Measurements from ENCODE around the gene ARHGDIG.
"Not testable (repeated sequence)": the region's sequence is repeated elsewhere in the genome, so short reads cannot be mapped to it uniquely, and the experiment has no call there.

Gene ARHGDIG

GRCh38 chr16:318628-319027, 38.2 kb downstream of the ARHGDIG start:
- no peak for FAIRE-seq
- no peak for TF ChIP-seq PAX5 (IDR thresholded peaks at IDR 0.05; ENCODE audit: insufficient read depth, low read length, severe bottlenecking)
- TF ChIP-seq TAF1 (IDR thresholded peaks at IDR 0.05; ENCODE audit: low read depth, low read length): no peak
- no peak for TF ChIP-seq POLR2A (IDR thresholded peaks at IDR 0.05; ENCODE audit: low read depth, low read length)

DNA sequence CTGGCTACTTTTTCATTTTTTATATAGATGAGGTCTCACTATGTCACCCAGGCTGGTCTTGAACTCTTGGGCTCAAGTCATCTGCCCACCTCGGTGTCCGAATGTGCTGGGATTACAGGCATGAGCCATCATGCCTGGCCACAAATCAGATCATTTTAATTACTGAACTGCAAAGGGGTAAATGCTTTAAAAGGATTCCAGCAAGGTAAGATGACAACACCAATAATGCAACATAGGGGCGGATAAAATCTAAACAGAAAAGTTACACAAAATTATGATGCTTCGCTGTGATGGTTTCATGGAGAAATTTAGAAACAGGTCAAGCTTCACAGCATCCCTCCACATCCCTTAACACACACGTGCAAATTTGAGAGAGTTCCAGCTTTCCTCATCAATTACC, 39.8 kb downstream of the ARHGDIG start:
- FAIRE-seq (no peak), DNase-seq (ENCODE audit: insufficient read length, low spot score) (no peak)
- TF ChIP-seq POLR2A (IDR thresholded peaks at IDR 0.05; ENCODE audit: low read depth, low read length): no peak
- TF ChIP-seq SPI1 (IDR thresholded peaks at IDR 0.05; ENCODE audit: low read depth, low read length): no peak
- no peak for TF ChIP-seq POLR2AphosphoS5 (IDR thresholded peaks at IDR 0.05; ENCODE audit: low read depth, low read length)
- no peak for TF ChIP-seq POU2F2 (IDR thresholded peaks at IDR 0.05; ENCODE audit: low read depth, low read length)
- no peak for TF ChIP-seq TAF1 (IDR thresholded peaks at IDR 0.05; ENCODE audit: low read depth, low read length)
- TF ChIP-seq PAX5 (IDR thresholded peaks at IDR 0.05; ENCODE audit: insufficient read depth, low read length, severe bottlenecking): no peak

More at GRCh38 chr16:318628-319027, 38.2 kb downstream of the ARHGDIG start:
- DNase-seq (ENCODE audit: insufficient read length, low spot score): peak; percentile 47

DNA sequence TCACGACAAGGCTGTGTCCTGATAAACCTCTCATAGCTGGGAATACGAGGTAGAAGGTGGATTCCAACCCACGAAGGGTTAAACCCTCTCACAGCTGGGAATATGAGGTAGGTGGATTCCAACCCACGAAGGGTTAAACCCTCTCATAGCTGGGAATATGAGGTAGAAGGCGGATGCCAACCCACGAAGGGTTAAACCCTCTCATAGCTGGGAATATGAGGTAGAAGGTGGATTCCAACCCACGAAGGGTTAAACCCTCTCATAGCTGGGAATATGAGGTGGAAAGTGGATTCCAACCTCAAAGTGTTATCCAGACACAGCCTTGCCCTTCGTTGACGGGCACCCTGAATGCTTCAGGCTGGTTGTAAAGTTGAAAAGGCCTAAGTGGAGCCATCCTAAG, 41.1 kb downstream of the ARHGDIG start:
- peak; percentile 13 for FAIRE-seq
- DNase-seq (ENCODE audit: insufficient read length, low spot score): no peak
- TF ChIP-seq SPI1 (IDR thresholded peaks at IDR 0.05; ENCODE audit: low read depth, low read length): no peak
- no peak for TF ChIP-seq POU2F2 (IDR thresholded peaks at IDR 0.05; ENCODE audit: low read depth, low read length)
- no peak for TF ChIP-seq PAX5 (IDR thresholded peaks at IDR 0.05; ENCODE audit: insufficient read depth, low read length, severe bottlenecking)
- TF ChIP-seq TAF1 (IDR thresholded peaks at IDR 0.05; ENCODE audit: low read depth, low read length): no peak
- no peak for TF ChIP-seq POLR2A (IDR thresholded peaks at IDR 0.05; ENCODE audit: low read depth, low read length)
- no peak for TF ChIP-seq POLR2AphosphoS5 (IDR thresholded peaks at IDR 0.05; ENCODE audit: low read depth, low read length)

GRCh38 chr16:322476-323143, 42.2 kb downstream of the ARHGDIG start:
- no peak for TF ChIP-seq TAF1 (IDR thresholded peaks at IDR 0.05; ENCODE audit: low read depth, low read length)
- TF ChIP-seq POLR2AphosphoS5 (IDR thresholded peaks at IDR 0.05; ENCODE audit: low read depth, low read length): no peak
- no peak for TF ChIP-seq PAX5 (IDR thresholded peaks at IDR 0.05; ENCODE audit: insufficient read depth, low read length, severe bottlenecking)
- TF ChIP-seq SPI1 (IDR thresholded peaks at IDR 0.05; ENCODE audit: low read depth, low read length): no peak
- FAIRE-seq: no peak
- no peak for DNase-seq (ENCODE audit: insufficient read length, low spot score)

- DNase-seq (ENCODE audit: insufficient read length, low spot score) (no peak), FAIRE-seq (no peak)
- TF ChIP-seq POLR2A (IDR thresholded peaks at IDR 0.05; ENCODE audit: low read depth, low read length) (no peak), PAX5 (IDR thresholded peaks at IDR 0.05; ENCODE audit: insufficient read depth, low read length, severe bottlenecking) (no peak), POLR2AphosphoS5 (IDR thresholded peaks at IDR 0.05; ENCODE audit: low read depth, low read length) (no peak), SPI1 (IDR thresholded peaks at IDR 0.05; ENCODE audit: low read depth, low read length) (no peak), POU2F2 (IDR thresholded peaks at IDR 0.05; ENCODE audit: low read depth, low read length) (no peak)
These were observed 43.7 kb downstream of the ARHGDIG start for GRCh38 chr16:324201-324450.

GRCh38 chr16:324451-325334, 44.3 kb downstream of the ARHGDIG start:
- FAIRE-seq (peak; percentile 83), DNase-seq (ENCODE audit: insufficient read length, low spot score) (peak; percentile 69)
- TF ChIP-seq POLR2AphosphoS5 (IDR thresholded peaks at IDR 0.05; ENCODE audit: low read depth, low read length) (peak; percentile 59), PAX5 (IDR thresholded peaks at IDR 0.05; ENCODE audit: insufficient read depth, low read length, severe bottlenecking) (no peak), SPI1 (IDR thresholded peaks at IDR 0.05; ENCODE audit: low read depth, low read length) (no peak), POLR2A (IDR thresholded peaks at IDR 0.05; ENCODE audit: low read depth, low read length) (peak; percentile 35; the same call in 1 of the 2 replicates), POU2F2 (IDR thresholded peaks at IDR 0.05; ENCODE audit: low read depth, low read length) (no peak; the same call in 1 of the 2 replicates), TAF1 (IDR thresholded peaks at IDR 0.05; ENCODE audit: low read depth, low read length) (no peak)

DNA sequence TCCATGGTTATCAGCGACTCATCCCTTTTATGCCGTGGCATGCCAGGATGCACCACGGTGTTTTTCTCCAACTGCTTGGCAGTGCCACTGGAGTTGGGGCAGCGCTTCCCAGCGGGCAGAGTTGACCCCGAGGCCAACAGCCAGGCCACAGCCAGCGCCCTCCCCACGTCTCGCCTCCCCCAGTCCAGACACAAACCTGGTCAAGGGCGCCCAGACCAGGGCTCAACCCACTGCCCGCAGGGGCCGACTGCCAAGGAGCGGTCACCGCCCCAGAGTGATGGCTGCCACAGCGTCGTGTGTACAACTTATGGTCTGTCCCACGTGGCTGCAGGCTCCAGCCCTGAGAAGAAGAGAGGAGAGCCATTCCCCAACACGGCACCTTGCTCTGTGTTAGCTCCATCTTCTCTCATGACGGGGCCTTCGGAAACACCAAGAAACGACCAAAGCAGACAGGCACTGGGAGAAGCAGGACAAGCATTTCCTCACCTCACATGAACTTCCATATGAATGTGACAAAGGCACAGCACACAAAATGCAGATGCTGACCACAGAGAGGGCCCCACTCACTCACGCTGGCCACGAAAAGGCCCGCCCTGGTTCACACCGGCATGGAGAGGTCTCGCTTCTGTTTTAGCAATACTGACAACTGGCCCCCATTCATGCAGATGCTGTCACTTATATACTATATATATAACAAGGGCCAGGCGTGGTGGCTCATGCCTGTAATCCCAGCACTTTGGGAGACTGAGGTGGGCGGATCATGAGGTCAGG, 45.2 kb downstream of the ARHGDIG start:
- peak; percentile 20 for FAIRE-seq
- no peak for TF ChIP-seq POLR2A (IDR thresholded peaks at IDR 0.05; ENCODE audit: low read depth, low read length)
- TF ChIP-seq SPI1 (IDR thresholded peaks at IDR 0.05; ENCODE audit: low read depth, low read length): no peak
- TF ChIP-seq POU2F2 (IDR thresholded peaks at IDR 0.05; ENCODE audit: low read depth, low read length): no peak
- TF ChIP-seq TAF1 (IDR thresholded peaks at IDR 0.05; ENCODE audit: low read depth, low read length): no peak
- no peak for TF ChIP-seq POLR2AphosphoS5 (IDR thresholded peaks at IDR 0.05; ENCODE audit: low read depth, low read length)
- TF ChIP-seq PAX5 (IDR thresholded peaks at IDR 0.05; ENCODE audit: insufficient read depth, low read length, severe bottlenecking): no peak
- no peak for DNase-seq (ENCODE audit: insufficient read length, low spot score)

- no peak for FAIRE-seq
- TF ChIP-seq SPI1 (IDR thresholded peaks at IDR 0.05; ENCODE audit: low read depth, low read length) (no peak), PAX5 (IDR thresholded peaks at IDR 0.05; ENCODE audit: insufficient read depth, low read length, severe bottlenecking) (no peak), TAF1 (IDR thresholded peaks at IDR 0.05; ENCODE audit: low read depth, low read length) (no peak), POLR2A (IDR thresholded peaks at IDR 0.05; ENCODE audit: low read depth, low read length) (no peak), POU2F2 (IDR thresholded peaks at IDR 0.05; ENCODE audit: low read depth, low read length) (no peak), POLR2AphosphoS5 (IDR thresholded peaks at IDR 0.05; ENCODE audit: low read depth, low read length) (no peak)
- no peak for DNase-seq (ENCODE audit: insufficient read length, low spot score)
These were observed 50.4 kb downstream of the ARHGDIG start for GRCh38 chr16:330741-331140.

- not testable (repeated sequence) for DNase-seq (ENCODE audit: insufficient read length, low spot score); FAIRE-seq
These were observed 50.9 kb downstream of the ARHGDIG start for GRCh38 chr16:331181-331814.
